Type B pancreatic cell (in vitro differentiated cells): ENCODE measurements around the gene KCTD5. TPM values are rescaled to one million over a fixed set of nuclear protein-coding genes. Genes with fewer than 3 reads are reported as not detected.
"Not testable (repeated sequence)": the region's sequence is repeated elsewhere in the genome, so short reads cannot be mapped to it uniquely, and the experiment has no call there.

Experiments
- DNase-seq: peaks from one replicate; pipeline ENCODE4 v3.0.0; 2021; ENCODE audit warnings: mixed read lengths; ENCODE audit not compliant: unreplicated experiment; ENCODE audit errors: extremely low spot score
- H3K27ac Mint-ChIP-seq: 2 replicates; pipeline ENCODE4 v1.8.0; 2021; ENCODE audit warnings: mild to moderate bottlenecking, mixed read lengths
- H3K27me3 Mint-ChIP-seq: 2 replicates; pipeline ENCODE4 v1.8.0; 2021; ENCODE audit warnings: mixed read lengths
- H3K36me3 Mint-ChIP-seq: 2 replicates; pipeline ENCODE4 v1.8.0; 2021; ENCODE audit warnings: mixed read lengths
- H3K4me1 Mint-ChIP-seq: one replicate; pipeline ENCODE4 v1.8.0; 2021; ENCODE audit warnings: mixed read lengths; ENCODE audit not compliant: unreplicated experiment
- H3K4me3 Mint-ChIP-seq: 2 replicates; pipeline ENCODE4 v1.8.0; 2021; ENCODE audit warnings: mild to moderate bottlenecking, mixed read lengths
- H3K9me3 Mint-ChIP-seq: 2 replicates; pipeline ENCODE4 v1.8.0; 2021; ENCODE audit warnings: mixed read lengths
- total RNA-seq: library from RNA; stranded (reverse); gene quantifications from 2 replicates; pipeline ENCODE4 v1.2.1, GENCODE V29; 2021; ENCODE audit warnings: low replicate concordance
- TF ChIP-seq, protein P1 (sequence below): fragments of 200-600 bp; sonication (generic); conservative IDR thresholded peaks from 2 replicates; pipeline ENCODE4 v1.5.0; 2021; ENCODE audit warnings: antibody characterized with exemption, mild to moderate bottlenecking

KCTD5 gene
- total RNA-seq, 1 donor from 2014 or later: 25.1 TPM

DNA sequence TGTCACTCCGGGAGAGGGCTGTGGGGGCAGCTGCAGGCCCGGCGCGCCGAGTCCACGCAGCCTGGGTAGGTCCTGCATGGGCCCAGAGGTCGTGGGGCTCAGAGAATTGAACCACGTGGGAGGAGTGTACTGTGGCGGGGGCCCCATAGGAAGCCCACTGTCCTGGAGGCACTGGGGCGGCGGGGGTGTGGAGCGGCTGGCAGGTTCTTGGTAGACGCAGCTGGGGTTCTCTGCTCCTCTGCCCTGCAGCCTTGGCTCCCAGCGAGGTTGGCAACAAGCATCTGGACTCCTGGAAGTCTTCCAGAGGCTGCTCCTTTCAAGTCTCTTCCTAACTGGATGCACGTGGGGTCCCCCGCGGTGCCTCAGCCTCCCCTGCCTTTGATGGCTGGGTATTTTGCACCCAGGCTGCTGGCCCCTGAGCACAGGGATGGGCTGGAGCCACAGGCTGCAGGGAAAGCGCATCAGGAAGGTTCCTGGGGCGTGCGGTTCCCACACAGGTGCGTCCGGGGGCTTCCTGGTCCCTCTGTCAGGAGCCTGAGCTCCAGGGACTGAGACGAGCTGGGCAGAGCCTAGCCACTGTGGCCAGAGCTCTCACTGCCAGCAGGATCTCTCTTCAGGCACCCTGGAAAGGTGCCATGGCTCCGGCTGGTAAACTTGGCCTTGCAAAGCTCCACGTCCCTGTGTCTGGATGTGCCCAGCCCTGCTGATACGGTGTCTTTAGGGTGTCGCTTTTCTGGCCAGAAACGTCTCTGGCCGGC, 9.3 kb downstream of the KCTD5 start:
- Mint-ChIP-seq H3K4me3 (no peak overlapping the region), H3K9me3 (no peaks in the 10 kb centered on the region), H3K27ac (no peak overlapping the region), H3K27me3 (no peaks in the 10 kb centered on the region), H3K36me3 (no peaks in the 10 kb centered on the region), H3K4me1 (no peaks in the 10 kb centered on the region)
- peak; percentile 68 for DNase-seq
- TF ChIP-seq, protein P1, sequence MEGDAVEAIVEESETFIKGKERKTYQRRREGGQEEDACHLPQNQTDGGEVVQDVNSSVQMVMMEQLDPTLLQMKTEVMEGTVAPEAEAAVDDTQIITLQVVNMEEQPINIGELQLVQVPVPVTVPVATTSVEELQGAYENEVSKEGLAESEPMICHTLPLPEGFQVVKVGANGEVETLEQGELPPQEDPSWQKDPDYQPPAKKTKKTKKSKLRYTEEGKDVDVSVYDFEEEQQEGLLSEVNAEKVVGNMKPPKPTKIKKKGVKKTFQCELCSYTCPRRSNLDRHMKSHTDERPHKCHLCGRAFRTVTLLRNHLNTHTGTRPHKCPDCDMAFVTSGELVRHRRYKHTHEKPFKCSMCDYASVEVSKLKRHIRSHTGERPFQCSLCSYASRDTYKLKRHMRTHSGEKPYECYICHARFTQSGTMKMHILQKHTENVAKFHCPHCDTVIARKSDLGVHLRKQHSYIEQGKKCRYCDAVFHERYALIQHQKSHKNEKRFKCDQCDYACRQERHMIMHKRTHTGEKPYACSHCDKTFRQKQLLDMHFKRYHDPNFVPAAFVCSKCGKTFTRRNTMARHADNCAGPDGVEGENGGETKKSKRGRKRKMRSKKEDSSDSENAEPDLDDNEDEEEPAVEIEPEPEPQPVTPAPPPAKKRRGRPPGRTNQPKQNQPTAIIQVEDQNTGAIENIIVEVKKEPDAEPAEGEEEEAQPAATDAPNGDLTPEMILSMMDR: no peak

GRCh38 chr16:2692251-2692947, 10.1 kb downstream of the KCTD5 start:
- H3K9me3 Mint-ChIP-seq: no peaks in the 10 kb centered on the region
- no peak overlapping the region for H3K27ac Mint-ChIP-seq
- DNase-seq: no peak
- TF ChIP-seq, protein P1: no peak
- H3K4me3 Mint-ChIP-seq: no peak overlapping the region
- H3K36me3 Mint-ChIP-seq: no peaks in the 10 kb centered on the region
- H3K4me1 Mint-ChIP-seq: no peaks in the 10 kb centered on the region
- H3K27me3 Mint-ChIP-seq: no peaks in the 10 kb centered on the region

DNA sequence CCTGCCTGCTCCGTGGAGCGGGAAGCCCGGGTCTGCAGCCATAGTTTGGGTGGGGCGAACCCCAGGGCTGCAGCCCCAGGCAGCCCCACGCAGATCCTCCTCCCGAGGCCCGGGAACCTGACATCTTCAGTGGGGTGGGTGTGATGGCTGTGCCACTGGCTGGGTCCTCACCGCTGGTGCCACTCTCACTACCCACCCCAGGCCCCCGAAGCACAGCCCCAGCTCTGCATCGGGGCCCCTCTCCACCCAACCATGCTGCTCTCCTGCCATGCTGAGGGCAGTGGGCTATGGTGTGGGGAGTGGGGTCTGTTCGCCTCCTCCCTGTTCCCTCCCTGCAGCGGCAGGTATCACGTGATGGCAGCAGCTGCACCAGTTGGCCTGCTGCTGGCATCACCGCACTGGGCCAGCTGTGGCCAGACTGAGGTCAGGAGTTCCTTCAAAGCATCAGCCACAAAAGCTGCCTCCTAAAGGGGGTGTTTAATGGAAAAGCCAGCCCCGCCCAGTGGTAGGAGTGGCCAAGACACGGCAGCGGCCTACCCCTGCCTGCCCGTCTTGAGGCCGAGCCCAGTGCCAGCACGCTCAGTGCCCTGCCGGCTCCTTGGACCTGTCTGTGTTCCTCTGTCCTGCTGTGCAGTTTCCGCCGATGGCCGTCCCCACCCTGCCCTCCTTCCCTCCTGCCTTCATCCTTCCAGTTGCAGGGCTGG, 10.8 kb downstream of the KCTD5 start:
- TF ChIP-seq, protein P1: no peak
- H3K9me3 Mint-ChIP-seq: no peaks in the 10 kb centered on the region
- H3K4me3 Mint-ChIP-seq: no peak overlapping the region
- peak overlapping the region; percentile 64 for H3K27ac Mint-ChIP-seq
- DNase-seq: no peak
- no peaks in the 10 kb centered on the region for H3K36me3 Mint-ChIP-seq
- H3K27me3 Mint-ChIP-seq: no peaks in the 10 kb centered on the region
- no peaks in the 10 kb centered on the region for H3K4me1 Mint-ChIP-seq

DNA sequence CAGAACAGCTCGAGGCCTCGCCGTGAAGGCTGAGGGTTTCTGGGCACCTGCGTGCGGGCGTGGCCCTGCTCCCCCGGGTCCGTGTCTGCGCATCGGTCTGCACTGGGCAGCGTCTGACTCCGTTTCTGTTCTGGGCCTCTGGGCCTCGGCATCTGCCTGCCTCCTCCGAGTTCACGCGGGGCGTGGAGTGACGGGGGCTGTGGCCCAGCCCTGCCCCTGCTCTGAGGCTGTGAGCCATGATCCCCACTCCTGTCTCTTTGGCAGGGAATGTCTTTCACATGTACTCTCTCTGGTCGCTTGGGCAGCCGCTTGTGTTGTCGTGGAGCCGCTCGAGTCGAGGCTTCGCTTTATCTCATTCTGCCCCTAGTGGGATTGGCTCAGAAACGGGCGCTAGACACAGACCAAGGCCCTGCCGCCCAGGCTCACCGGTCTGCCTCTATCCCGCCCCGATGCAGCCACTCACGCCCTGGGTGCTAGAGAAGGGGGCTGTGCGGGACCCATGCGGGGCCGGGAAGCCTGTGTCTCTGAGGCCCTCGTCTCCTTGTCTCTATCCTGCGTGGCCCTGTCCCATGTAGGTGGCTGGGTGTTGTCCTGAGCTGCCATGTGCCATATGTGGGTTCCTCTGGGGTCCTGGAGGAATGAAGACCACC, 14.4 kb downstream of the KCTD5 start:
- H3K27me3 Mint-ChIP-seq, DNase-seq, H3K36me3 Mint-ChIP-seq, H3K4me3 Mint-ChIP-seq, H3K27ac Mint-ChIP-seq, H3K4me1 Mint-ChIP-seq, H3K9me3 Mint-ChIP-seq: not testable (repeated sequence)

DNA sequence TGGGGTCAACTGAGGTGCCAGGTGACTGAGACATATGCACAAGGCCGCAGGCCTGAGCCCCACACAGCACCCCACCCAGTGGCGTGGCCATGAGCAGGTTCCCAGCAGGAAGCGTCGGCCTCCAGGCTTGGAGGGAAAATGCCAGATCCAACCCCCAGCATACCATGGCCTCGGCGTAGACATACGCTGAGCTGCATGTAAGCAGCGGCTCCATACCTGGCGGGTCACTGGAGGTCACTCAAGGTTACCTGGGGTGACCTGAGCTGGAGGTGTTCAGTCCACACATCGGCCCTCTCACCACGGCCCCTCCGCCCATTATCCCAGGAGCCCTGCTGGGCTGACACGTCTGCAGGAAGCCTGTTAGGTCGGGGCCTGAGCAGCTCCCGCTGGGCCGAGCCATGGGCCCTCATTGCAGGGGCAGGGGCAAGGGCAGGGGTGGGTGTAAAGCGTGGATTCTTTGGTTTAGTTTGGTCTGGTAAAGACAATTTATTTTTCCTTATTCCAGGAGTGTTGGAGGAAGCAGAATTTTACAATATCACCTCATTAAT, 15.2 kb downstream of the KCTD5 start:
- Mint-ChIP-seq H3K4me1 (no peaks in the 10 kb centered on the region), H3K27ac (no peak overlapping the region), H3K27me3 (no peaks in the 10 kb centered on the region), H3K36me3 (no peaks in the 10 kb centered on the region), H3K9me3 (no peaks in the 10 kb centered on the region), H3K4me3 (no peak overlapping the region)
- TF ChIP-seq, protein P1: no peak
- DNase-seq: no peak
